CD14-positive monocyte (primary cell): ENCODE data around the gene INPP4A. TPM values are rescaled to one million over a fixed set of nuclear protein-coding genes. Genes with fewer than 3 reads are reported as not detected.

ENCODE experiments used
- DNase-seq, 3 donors: peaks; one replicate each; pipeline ENCODE4 v3.0.0-alpha.2; 2011 to 2022
- H2AFZ ChIP-seq: 2 replicates; pipeline ENCODE4 v1.6.0; 2012; ENCODE audit warnings: mild to moderate bottlenecking, low read depth, low read length, inconsistent platforms; ENCODE audit not compliant: insufficient read depth, poor library complexity, severe bottlenecking
- H3K27ac ChIP-seq, 2 donors: 1 replicate in 1 of 2; 2 replicates in 1 of 2; pipeline ENCODE4 v1.5.1; 2012 to 2013; ENCODE audit warnings: low read length in 2 of 2, control low read depth in 1 of 2, inconsistent platforms in 1 of 2, low read depth in 1 of 2, mild to moderate bottlenecking in 1 of 2
- H3K27me3 ChIP-seq, 2 donors: one replicate each; pipeline versions ENCODE4 v1.6.0 to v1.6.1; 2011 to 2013; ENCODE audit warnings: low read length in 2 of 2; ENCODE audit not compliant: control insufficient read depth in 2 of 2, insufficient read depth in 2 of 2
- H3K36me3 ChIP-seq, 2 donors: replicated peaks in 1 of 2; 1 replicate in 1 of 2; 2 replicates in 1 of 2; pipeline versions ENCODE4 v1.5.1 to v1.6.1; 2012 to 2013; ENCODE audit warnings: low read length in 2 of 2, control low read depth in 1 of 2, inconsistent platforms in 1 of 2, mild to moderate bottlenecking in 1 of 2; ENCODE audit not compliant: insufficient read depth in 2 of 2, control insufficient read depth in 1 of 2
- H3K4me1 ChIP-seq, 2 donors: 1 replicate in 1 of 2; 2 replicates in 1 of 2; pipeline versions ENCODE4 v1.5.1 to v1.6.1; 2012 to 2013; ENCODE audit warnings: low read length in 2 of 2, control low read depth in 1 of 2, inconsistent platforms in 1 of 2, mild to moderate bottlenecking in 1 of 2, moderate library complexity in 1 of 2; ENCODE audit not compliant: insufficient read depth in 2 of 2, control insufficient read depth in 1 of 2
- H3K4me2 ChIP-seq: replicated peaks from 2 replicates; pipeline ENCODE3; 2012; ENCODE audit warnings: low read length, moderate library complexity, mild to moderate bottlenecking; ENCODE audit not compliant: poor library complexity, severe bottlenecking; ENCODE audit errors: extremely low read depth
- H3K4me3 ChIP-seq, 3 experiments: fragments of 200-600 bp in 1 of 3; sonication (generic) in 1 of 3; replicated peaks in 1 of 3; 1 replicate in 2 of 3; 2 replicates in 1 of 3; pipeline ENCODE4 v1.5.1; 2011 to 2013; ENCODE audit warnings: low read length in 3 of 3, mild to moderate bottlenecking in 3 of 3, control low read depth in 2 of 3, low read depth in 2 of 3, inconsistent platforms in 1 of 3, moderate library complexity in 1 of 3
- H3K79me2 ChIP-seq: 2 replicates; pipeline ENCODE4 v1.6.0; 2012; ENCODE audit warnings: mild to moderate bottlenecking, control low read depth, inconsistent platforms, low read length, moderate library complexity; ENCODE audit not compliant: insufficient read depth
- H3K9ac ChIP-seq: 2 replicates; pipeline ENCODE4 v1.6.0; 2017; ENCODE audit warnings: low read length, mild to moderate bottlenecking; ENCODE audit not compliant: insufficient read depth, poor library complexity, severe bottlenecking
- H3K9me3 ChIP-seq, 2 donors: replicated peaks in 1 of 2; 1 replicate in 1 of 2; 2 replicates in 1 of 2; pipeline versions ENCODE4 v1.5.1 to v1.6.1; 2012 to 2013; ENCODE audit warnings: low read length in 2 of 2, control low read depth in 1 of 2; ENCODE audit not compliant: control insufficient read depth in 1 of 2, insufficient read depth in 1 of 2
- H4K20me1 ChIP-seq: 2 replicates; pipeline ENCODE4 v1.6.0; 2012; ENCODE audit warnings: mild to moderate bottlenecking, low read length, control low read depth, moderate library complexity; ENCODE audit not compliant: insufficient read depth
- H3K27ac Mint-ChIP-seq, 7 donors: one replicate each; pipeline ENCODE4 v1.8.0; 2020; ENCODE audit warnings: mild to moderate bottlenecking in 7 of 7, mixed read lengths in 7 of 7, moderate library complexity in 6 of 7, inconsistent platforms in 2 of 7
- H3K27me3 Mint-ChIP-seq, 3 donors: one replicate each; pipeline ENCODE4 v1.8.0; 2021 to 2022; ENCODE audit warnings: low read depth in 3 of 3, mild to moderate bottlenecking in 3 of 3, mixed read lengths in 3 of 3, moderate library complexity in 3 of 3, inconsistent platforms in 1 of 3
- H3K36me3 Mint-ChIP-seq, 2 donors: one replicate each; pipeline ENCODE4 v1.8.0; 2020; ENCODE audit warnings: mixed read lengths in 2 of 2, inconsistent platforms in 1 of 2, mild to moderate bottlenecking in 1 of 2
- H3K4me1 Mint-ChIP-seq: one replicate; pipeline ENCODE4 v1.8.0; 2020; ENCODE audit warnings: mild to moderate bottlenecking, mixed read lengths
- H3K4me3 Mint-ChIP-seq, 2 donors: one replicate each; pipeline ENCODE4 v1.8.0; 2020; ENCODE audit warnings: mild to moderate bottlenecking in 2 of 2, mixed read lengths in 2 of 2, moderate library complexity in 1 of 2
- H3K9me3 Mint-ChIP-seq, 7 donors: one replicate each; pipeline ENCODE4 v1.8.0; 2020 to 2022; ENCODE audit warnings: mixed read lengths in 7 of 7, mild to moderate bottlenecking in 6 of 7, moderate library complexity in 6 of 7, inconsistent platforms in 2 of 7
- WGBS: methylation state at CpG from one replicate; pipeline ENCODE4 v1.1.5; 2013; ENCODE audit warnings: missing lambda C conversion rate; ENCODE audit not compliant: insufficient coverage; 5-methylcytosine and 5-hydroxymethylcytosine counted together
- intact Hi-C, 2 donors: fragments of 100-400 bp; cut with micrococcal nuclease; formaldehyde crosslinking; loops; one replicate each; pipeline versions ENCODE4 v1.15.0 to v1.15.1; 2023
- polyA plus RNA-seq, 3 donors: library from polyadenylated mRNA; depleted of rRNA in 1 of 3; unstranded in 2 of 3; stranded (reverse) in 1 of 3; fragments of 300-500 nt in 2 of 3; fragments of >200 nt in 1 of 3; fragmentation: Illumina TruSeq in 2 of 3; gene quantifications; 1 replicate in 2 of 3; 2 replicates in 1 of 3; pipeline ENCODE4 v1.2.3, GENCODE V29; 2012 to 2021
- TF ChIP-seq, protein P1 (sequence below): fragments of 200-600 bp; IDR thresholded peaks from one replicate; pipeline ENCODE4 v1.8.0; 2022; ENCODE audit warnings: antibody characterized with exemption, mild to moderate bottlenecking

The INPP4A gene
- polyA plus RNA-seq, 3 donors, result 13.7 to 52.4 (median 20.7) TPM

DNA sequence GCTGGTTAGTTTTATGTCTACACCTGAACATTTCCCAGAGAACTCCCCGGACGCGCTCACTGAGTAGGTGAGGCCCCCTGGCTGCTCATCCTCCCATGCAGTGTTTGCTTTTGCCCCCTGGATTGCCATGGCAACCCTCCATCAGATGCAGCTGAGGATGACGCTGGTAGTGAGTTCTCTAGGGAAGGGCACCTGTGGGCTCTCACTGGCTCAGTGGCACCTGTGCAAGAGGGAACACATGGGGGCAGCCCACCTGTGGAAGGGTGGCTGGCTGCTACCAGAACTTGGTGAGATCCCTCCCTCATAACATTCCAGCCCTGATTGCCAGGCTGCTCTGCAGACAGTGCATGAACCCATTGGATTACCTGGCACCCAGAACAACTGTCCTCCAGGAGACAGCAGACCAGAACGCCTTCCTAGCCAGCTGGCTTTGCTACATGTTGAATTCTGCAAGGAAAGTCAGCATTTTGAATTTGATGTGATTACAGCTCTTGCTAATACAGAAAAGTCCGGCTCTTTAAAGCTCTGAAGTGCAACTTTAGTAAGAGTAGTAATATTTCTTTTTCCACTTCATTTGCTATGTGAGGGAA is 142.0 kb downstream of the INPP4A start:
- H3K27ac Mint-ChIP-seq, result peak overlapping the region in 1 of 7 donors; percentile 61
- Histone ChIP-seq H3K4me1 (no peaks in the 10 kb centered on the region), H3K79me2 (no peaks in the 10 kb centered on the region), H3K36me3 (peaks cover 87 to 100% of the 10 kb centered on the region in 2 donors), H3K27ac (no peak overlapping the region), H3K9ac (no peak overlapping the region), H3K27me3 (no peaks in the 10 kb centered on the region), H3K4me3 (no peak overlapping the region), H3K4me2 (no peak overlapping the region), H4K20me1 (peaks cover 8% of the 10 kb centered on the region), H2AFZ (no peak overlapping the region), H3K9me3 (no peaks in the 10 kb centered on the region)
- H3K27me3 Mint-ChIP-seq, result peaks cover 0 to 1% (median 0%) of the 10 kb centered on the region in 3 donors
- H3K4me3 Mint-ChIP-seq, result no peak overlapping the region
- H3K36me3 Mint-ChIP-seq, result peaks cover 85 to 88% of the 10 kb centered on the region in 2 donors
- DNase-seq, result no peak
- intact Hi-C loops, result no loop called here
- H3K4me1 Mint-ChIP-seq, result no peaks in the 10 kb centered on the region
- peaks cover 0 to 1% (median 0%) of the 10 kb centered on the region in 7 donors for H3K9me3 Mint-ChIP-seq
- TF ChIP-seq, protein P1, sequence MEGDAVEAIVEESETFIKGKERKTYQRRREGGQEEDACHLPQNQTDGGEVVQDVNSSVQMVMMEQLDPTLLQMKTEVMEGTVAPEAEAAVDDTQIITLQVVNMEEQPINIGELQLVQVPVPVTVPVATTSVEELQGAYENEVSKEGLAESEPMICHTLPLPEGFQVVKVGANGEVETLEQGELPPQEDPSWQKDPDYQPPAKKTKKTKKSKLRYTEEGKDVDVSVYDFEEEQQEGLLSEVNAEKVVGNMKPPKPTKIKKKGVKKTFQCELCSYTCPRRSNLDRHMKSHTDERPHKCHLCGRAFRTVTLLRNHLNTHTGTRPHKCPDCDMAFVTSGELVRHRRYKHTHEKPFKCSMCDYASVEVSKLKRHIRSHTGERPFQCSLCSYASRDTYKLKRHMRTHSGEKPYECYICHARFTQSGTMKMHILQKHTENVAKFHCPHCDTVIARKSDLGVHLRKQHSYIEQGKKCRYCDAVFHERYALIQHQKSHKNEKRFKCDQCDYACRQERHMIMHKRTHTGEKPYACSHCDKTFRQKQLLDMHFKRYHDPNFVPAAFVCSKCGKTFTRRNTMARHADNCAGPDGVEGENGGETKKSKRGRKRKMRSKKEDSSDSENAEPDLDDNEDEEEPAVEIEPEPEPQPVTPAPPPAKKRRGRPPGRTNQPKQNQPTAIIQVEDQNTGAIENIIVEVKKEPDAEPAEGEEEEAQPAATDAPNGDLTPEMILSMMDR, result no peak
- 83% methylated on average over 1 of the region's 6 CpGs for WGBS

DNA sequence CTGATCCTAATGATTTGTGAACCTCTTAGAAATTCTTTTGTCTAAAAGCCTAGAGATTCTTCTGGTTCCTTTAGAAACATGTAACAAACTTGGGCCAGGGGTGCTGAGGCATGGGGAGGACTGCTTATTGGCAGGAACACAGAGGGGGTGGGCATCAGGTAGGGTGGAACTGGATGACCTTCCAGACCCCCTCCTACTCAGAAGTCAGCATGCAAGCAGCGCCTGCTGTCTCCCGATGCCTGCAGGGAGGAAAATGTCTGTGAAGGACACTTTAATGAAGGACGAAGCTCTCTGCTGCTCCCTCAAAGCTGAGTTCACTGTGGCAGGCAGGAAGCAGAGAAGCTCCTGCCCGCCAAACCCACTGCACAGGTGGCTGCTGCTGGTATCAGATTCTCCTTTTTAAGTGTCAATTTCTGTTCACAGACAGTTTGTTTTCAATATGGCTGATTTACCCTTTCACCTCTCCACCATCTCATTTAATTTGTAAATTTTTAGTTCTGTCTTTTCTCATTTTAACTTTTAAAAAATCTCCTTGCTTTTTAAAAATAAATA is 144.3 kb downstream of the INPP4A start:
- Mint-ChIP-seq H3K4me1 (no peaks in the 10 kb centered on the region), H3K9me3 (peaks cover 0 to 8% (median 2%) of the 10 kb centered on the region in 7 donors), H3K4me3 (no peak overlapping the region), H3K27ac (peak overlapping the region in 1 of 7 donors; percentile 40), H3K36me3 (peaks cover 83 to 85% of the 10 kb centered on the region in 2 donors), H3K27me3 (peaks cover 0 to 1% (median 0%) of the 10 kb centered on the region in 3 donors)
- DNase-seq, result no peak
- no peaks in the 10 kb centered on the region for H3K4me1 ChIP-seq
- H3K9me3 ChIP-seq, result peaks cover 0 to 1% of the 10 kb centered on the region in 2 donors
- H3K27ac ChIP-seq, result no peak overlapping the region
- no peaks in the 10 kb centered on the region for H3K79me2 ChIP-seq
- intact Hi-C loops, result no loop called here
- 100% methylated on average over 3 of the region's 4 CpGs for WGBS
- no peaks in the 10 kb centered on the region for H3K27me3 ChIP-seq
- H3K4me3 ChIP-seq, result no peak overlapping the region
- peaks cover 75 to 100% of the 10 kb centered on the region in 2 donors for H3K36me3 ChIP-seq
- peaks cover 8% of the 10 kb centered on the region for H4K20me1 ChIP-seq
- TF ChIP-seq, protein P1, result no peak
- H3K4me2 ChIP-seq, result no peak overlapping the region
- no peak overlapping the region for H3K9ac ChIP-seq
- H2AFZ ChIP-seq, result no peak overlapping the region
